HCT116 (cell line): ENCODE results near the gene ITPR2.
"Not testable (repeated sequence)": the region's sequence is repeated elsewhere in the genome, so short reads cannot be mapped to it uniquely, and the experiment has no call there.

Experiments
- EZH2 ChIP-seq: fragments of 200-600 bp; sonication (generic); IDR thresholded peaks from 2 replicates; pipeline ENCODE4 v1.6.1; 2017; ENCODE audit warnings: antibody characterized with exemption, mixed run types
- EZH2phosphoT487 ChIP-seq: fragments of 200-600 bp; IDR thresholded peaks from 2 replicates; pipeline ENCODE4 v1.6.1; 2018; ENCODE audit warnings: antibody characterized with exemption, borderline replicate concordance
- FOSL1 ChIP-seq: IDR thresholded peaks from 2 replicates; pipeline ENCODE4 v1.6.1; 2012; ENCODE audit warnings: low read depth
- SRF ChIP-seq: IDR thresholded peaks from 2 replicates; pipeline ENCODE4 v1.6.1; 2012; ENCODE audit warnings: low read depth
- YY1 ChIP-seq: IDR thresholded peaks from 2 replicates; pipeline ENCODE4 v1.6.1; 2011; ENCODE audit warnings: low read length, low read depth, moderate library complexity, mild to moderate bottlenecking; ENCODE audit not compliant: insufficient replicate concordance; ENCODE audit errors: extremely low read depth
- TF ChIP-seq, protein P1 (sequence below), 3 experiments: fragments of 200-600 bp in 1 of 3; sonication (generic) in 1 of 3; IDR thresholded peaks in 2 of 3; conservative IDR thresholded peaks in 1 of 3; 2 replicates each; pipeline ENCODE4 v1.5.1; 2012 to 2017; ENCODE audit warnings: low read depth in 2 of 3, low read length in 2 of 3, antibody characterized with exemption in 1 of 3, borderline replicate concordance in 1 of 3, control low read depth in 1 of 3, mild to moderate bottlenecking in 1 of 3, mixed read lengths in 1 of 3, mixed run types in 1 of 3, moderate library complexity in 1 of 3; ENCODE audit not compliant: insufficient read depth in 1 of 3

DNA sequence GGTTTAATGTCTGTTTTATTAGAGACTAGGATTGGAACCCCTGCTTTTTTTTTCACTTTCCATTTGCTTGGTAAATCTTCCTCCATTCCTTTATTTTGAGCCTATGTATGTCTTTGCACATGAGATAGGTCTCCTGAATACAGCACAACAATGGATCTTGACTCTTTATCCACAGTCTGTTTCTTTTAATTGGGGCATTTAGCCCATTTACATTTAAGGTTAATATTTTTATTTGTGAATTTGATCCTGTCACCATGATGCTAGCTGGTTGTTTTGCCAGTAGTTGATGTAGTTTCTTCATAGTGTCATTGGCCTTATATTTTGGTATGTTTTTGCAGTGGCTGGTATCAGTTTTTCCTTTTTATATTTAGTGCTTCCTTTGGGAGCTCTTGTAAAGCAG lies 518.9 kb downstream of the ITPR2 start:
- not testable (repeated sequence) for TF ChIP-seq YY1, SRF, EZH2phosphoT487, EZH2, FOSL1
- TF ChIP-seq, protein P1, sequence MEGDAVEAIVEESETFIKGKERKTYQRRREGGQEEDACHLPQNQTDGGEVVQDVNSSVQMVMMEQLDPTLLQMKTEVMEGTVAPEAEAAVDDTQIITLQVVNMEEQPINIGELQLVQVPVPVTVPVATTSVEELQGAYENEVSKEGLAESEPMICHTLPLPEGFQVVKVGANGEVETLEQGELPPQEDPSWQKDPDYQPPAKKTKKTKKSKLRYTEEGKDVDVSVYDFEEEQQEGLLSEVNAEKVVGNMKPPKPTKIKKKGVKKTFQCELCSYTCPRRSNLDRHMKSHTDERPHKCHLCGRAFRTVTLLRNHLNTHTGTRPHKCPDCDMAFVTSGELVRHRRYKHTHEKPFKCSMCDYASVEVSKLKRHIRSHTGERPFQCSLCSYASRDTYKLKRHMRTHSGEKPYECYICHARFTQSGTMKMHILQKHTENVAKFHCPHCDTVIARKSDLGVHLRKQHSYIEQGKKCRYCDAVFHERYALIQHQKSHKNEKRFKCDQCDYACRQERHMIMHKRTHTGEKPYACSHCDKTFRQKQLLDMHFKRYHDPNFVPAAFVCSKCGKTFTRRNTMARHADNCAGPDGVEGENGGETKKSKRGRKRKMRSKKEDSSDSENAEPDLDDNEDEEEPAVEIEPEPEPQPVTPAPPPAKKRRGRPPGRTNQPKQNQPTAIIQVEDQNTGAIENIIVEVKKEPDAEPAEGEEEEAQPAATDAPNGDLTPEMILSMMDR (IDR thresholded peaks at IDR 0.05 in 2 of 3, conservative IDR thresholded peaks at IDR 0.05 in 1 of 3; ENCODE audit: borderline replicate concordance in 1 of 3, insufficient read depth in 1 of 3, low read depth in 2 of 3, low read length in 2 of 3): not testable (repeated sequence)
